Spleen (tissue), 11 donors: ENCODE data around the gene TRIM45. TPM values are rescaled to one million over a fixed set of nuclear protein-coding genes. Genes with fewer than 3 reads are reported as not detected.
A peak's percentile ranks its signal among the peaks of the same experiment; 100 is the strongest.

Source experiments
- DNase-seq: peaks from one replicate; pipeline ENCODE4 v3.0.0-alpha.2; 2020
- H3K27ac ChIP-seq, 8 donors: fragments of 200-600 bp; sonication (generic) in 7 of 8; 1 replicate in 4 of 8; 2 replicates in 4 of 8; pipeline versions ENCODE4 v1.5.0 to v1.8.0; 2016 to 2021; ENCODE audit warnings: inconsistent platforms in 4 of 8, mild to moderate bottlenecking in 4 of 8, moderate library complexity in 1 of 8
- H3K27me3 ChIP-seq, 7 donors: fragments of 200-600 bp; sonication (generic) in 6 of 7; replicated peaks in 1 of 7; 1 replicate in 4 of 7; 2 replicates in 3 of 7; pipeline versions ENCODE4 v1.5.0 to v1.8.0; 2016 to 2021; ENCODE audit warnings: inconsistent platforms in 3 of 7, mild to moderate bottlenecking in 1 of 7
- H3K36me3 ChIP-seq, 6 donors: fragments of 200-600 bp; sonication (generic) in 5 of 6; 1 replicate in 4 of 6; 2 replicates in 2 of 6; pipeline versions ENCODE4 v1.5.0 to v1.8.0; 2016 to 2021; ENCODE audit warnings: inconsistent platforms in 2 of 6
- H3K4me1 ChIP-seq, 6 donors: fragments of 200-600 bp; sonication (generic) in 5 of 6; 1 replicate in 3 of 6; 2 replicates in 3 of 6; pipeline versions ENCODE4 v1.5.0 to v1.8.0; 2016 to 2021; ENCODE audit warnings: inconsistent platforms in 3 of 6
- H3K4me3 ChIP-seq, 8 donors: fragments of 200-600 bp; sonication (generic) in 7 of 8; 1 replicate in 4 of 8; 2 replicates in 4 of 8; pipeline versions ENCODE4 v1.5.0 to v1.8.0; 2016 to 2021; ENCODE audit warnings: inconsistent platforms in 4 of 8, mild to moderate bottlenecking in 4 of 8, moderate library complexity in 2 of 8
- H3K9me3 ChIP-seq, 8 donors: fragments of 200-600 bp; sonication (generic) in 7 of 8; 1 replicate in 4 of 8; 2 replicates in 4 of 8; pipeline versions ENCODE4 v1.5.0 to v1.8.0; 2016 to 2021; ENCODE audit warnings: inconsistent platforms in 4 of 8
- CTCF ChIP-seq, 11 experiments: fragments of 200-600 bp in 7 of 11; fragments of 450-650 bp in 4 of 11; sonication (generic) in 4 of 11; IDR thresholded peaks in 8 of 11; conservative IDR thresholded peaks in 3 of 11; 1 replicate in 7 of 11; 2 replicates in 4 of 11; pipeline versions ENCODE4 v1.4.0 to v1.8.0; 2016 to 2021; ENCODE audit warnings: antibody characterized with exemption in 11 of 11, inconsistent platforms in 4 of 11, mild to moderate bottlenecking in 1 of 11
- POLR2A ChIP-seq, 3 donors: fragments of 450-650 bp; IDR thresholded peaks; one replicate each; pipeline ENCODE4 v1.5.1; 2017; ENCODE audit warnings: antibody characterized with exemption in 3 of 3, mild to moderate bottlenecking in 1 of 3
- POLR2AphosphoS5 ChIP-seq, 3 donors: sonication (generic); formaldehyde crosslinking; IDR thresholded peaks; one replicate each; pipeline ENCODE4 v1.5.1; 2017; ENCODE audit warnings: antibody characterized with exemption in 3 of 3
- WGBS, 5 donors: extraction: QIAGEN DNeasy Blood & Tissue Kit in 3 of 5; methylation state at CpG; one replicate each; pipeline versions ENCODE4 v1.1.5 to v1.1.7; 2013 to 2018; 5-methylcytosine and 5-hydroxymethylcytosine counted together
- intact Hi-C: fragments of 100-400 bp; cut with DNase I; formaldehyde crosslinking; loops from one replicate; pipeline ENCODE4 v1.15.0; 2023; ENCODE audit warnings: low total_unique reads
- polyA plus RNA-seq, 3 donors: library from polyadenylated mRNA; stranded (reverse); fragments of 200-250 nt; gene quantifications; one replicate each; pipeline ENCODE4 v1.2.1, GENCODE V29; 2013
- total RNA-seq, 7 donors: library from RNA; depleted of rRNA in 3 of 7; stranded (reverse); fragments of >200 nt in 3 of 7; fragmentation: NEBNext Ultra II Directional in 4 of 7; extraction: Animal tissue kit (Norgen Biotek cat#: 25700) in 4 of 7; gene quantifications; one replicate each; pipeline versions ENCODE4 v1.1.0 to v1.2.1, GENCODE V29; 2016 to 2021
- donor health status: healthy with polysubstance abuse.
- donor health status: DM: no; HTN: no; CAD: no; lungs with moderate emphysema.
- donor health status: DM: no; HTN: no; CAD: no.
- donor health status: Bipolar disorder and iron deficiency.
- donor health status: healthy.
- donor health status: DM: no; HTN: no; CAD: no.
- donor health status: DM: yes; HTN: yes; CAD: no.

TRIM45 gene
- total and polyA plus RNA-seq, 10 donors: 1.2 to 8.1 (median 2.0) TPM

DNA sequence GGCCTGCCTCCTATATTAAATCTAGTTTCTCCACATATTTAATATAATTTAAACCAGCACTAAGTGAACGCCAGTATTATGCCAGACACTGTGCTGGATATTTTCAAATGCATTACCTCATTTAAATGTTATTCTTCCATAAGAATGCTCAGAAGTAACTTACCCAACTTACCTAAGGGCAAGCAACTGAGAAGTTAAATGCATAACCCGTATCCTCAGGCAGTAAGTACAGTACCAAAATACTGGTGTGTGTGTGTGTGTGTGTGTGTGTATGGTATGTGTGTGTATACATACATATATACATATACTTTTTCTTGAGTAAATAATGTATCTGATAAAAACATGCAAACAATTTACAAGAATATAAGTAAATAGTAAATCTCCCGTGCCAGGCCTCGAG lies 9.0 kb upstream of the TRIM45 start:
- intact Hi-C loops: loop anchor here (2.0 kb wide), 1 partner anchor 68 kb away; no protein-coding TSS in a partner anchor
- Histone ChIP-seq H3K4me3 (no peak overlapping the region), H3K27me3 (peaks cover 0 to 9% (median 0%) of the 10 kb centered on the region in 7 donors), H3K27ac (no peak overlapping the region), H3K36me3 (no peaks in the 10 kb centered on the region), H3K9me3 (no peaks in the 10 kb centered on the region), H3K4me1 (no peaks in the 10 kb centered on the region)
- WGBS, 5 donors: 87 to 96% (median 90%) methylated on average over 4 of the region's 4 CpGs
- no peak for DNase-seq
- no peak for TF ChIP-seq CTCF (IDR thresholded peaks at IDR 0.05 in 8 of 11, conservative IDR thresholded peaks at IDR 0.05 in 3 of 11)
- no peak for TF ChIP-seq POLR2A (IDR thresholded peaks at IDR 0.05)
- TF ChIP-seq POLR2AphosphoS5 (IDR thresholded peaks at IDR 0.05): no peak

GRCh38 chr1:117128323-117129079 lies 7.0 kb upstream of the TRIM45 start:
- intact Hi-C loops: no loop called here
- 26 to 37% (median 29%) methylated on average over 5 of the region's 5 CpGs for WGBS, 5 donors
- DNase-seq: no peak

DNA sequence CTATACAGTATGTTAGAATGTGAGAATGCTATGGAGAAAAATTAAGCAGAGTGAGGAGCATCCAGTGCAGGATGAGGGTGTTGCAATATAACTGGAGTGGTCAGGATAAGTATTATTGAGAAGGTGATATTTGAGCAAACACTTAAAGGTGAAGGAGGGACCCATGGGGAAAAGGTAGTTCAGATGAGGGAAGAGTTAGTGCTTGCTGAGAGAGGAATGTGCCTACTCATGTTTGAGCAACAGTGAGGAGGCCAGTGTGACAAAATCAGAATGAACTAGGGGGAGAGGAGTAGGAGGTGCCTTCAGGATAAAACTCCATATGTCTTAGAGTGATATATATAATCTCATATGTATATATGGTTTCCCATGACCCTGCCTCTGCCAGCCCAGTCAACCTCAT lies 6.2 kb upstream of the TRIM45 start:
- H3K27me3 ChIP-seq: peaks cover 0 to 11% (median 0%) of the 10 kb centered on the region in 7 donors
- H3K4me3 ChIP-seq: no peak overlapping the region
- H3K4me1 ChIP-seq: peaks cover 0 to 2% (median 0%) of the 10 kb centered on the region in 6 donors
- H3K27ac ChIP-seq: no peak overlapping the region
- no peak for DNase-seq
- no peaks in the 10 kb centered on the region for H3K9me3 ChIP-seq
- TF ChIP-seq CTCF (IDR thresholded peaks at IDR 0.05 in 8 of 11, conservative IDR thresholded peaks at IDR 0.05 in 3 of 11) (no peak), POLR2A (IDR thresholded peaks at IDR 0.05) (no peak), POLR2AphosphoS5 (IDR thresholded peaks at IDR 0.05) (no peak)
- no peaks in the 10 kb centered on the region for H3K36me3 ChIP-seq
- intact Hi-C loops: no loop called here

More at GRCh38 chr1:117128323-117129079, 7.0 kb upstream of the TRIM45 start:
- Histone ChIP-seq H3K4me1 (no peaks in the 10 kb centered on the region), H3K27ac (no peak overlapping the region), H3K4me3 (no peak overlapping the region), H3K27me3 (peaks cover 0 to 9% (median 0%) of the 10 kb centered on the region in 7 donors), H3K9me3 (no peaks in the 10 kb centered on the region), H3K36me3 (no peaks in the 10 kb centered on the region)
- TF ChIP-seq CTCF (IDR thresholded peaks at IDR 0.05 in 8 of 11, conservative IDR thresholded peaks at IDR 0.05 in 3 of 11) (peak in 7 of 11 experiments; percentile 27 to 49 (median 44)), POLR2A (IDR thresholded peaks at IDR 0.05) (no peak), POLR2AphosphoS5 (IDR thresholded peaks at IDR 0.05) (no peak)

DNA sequence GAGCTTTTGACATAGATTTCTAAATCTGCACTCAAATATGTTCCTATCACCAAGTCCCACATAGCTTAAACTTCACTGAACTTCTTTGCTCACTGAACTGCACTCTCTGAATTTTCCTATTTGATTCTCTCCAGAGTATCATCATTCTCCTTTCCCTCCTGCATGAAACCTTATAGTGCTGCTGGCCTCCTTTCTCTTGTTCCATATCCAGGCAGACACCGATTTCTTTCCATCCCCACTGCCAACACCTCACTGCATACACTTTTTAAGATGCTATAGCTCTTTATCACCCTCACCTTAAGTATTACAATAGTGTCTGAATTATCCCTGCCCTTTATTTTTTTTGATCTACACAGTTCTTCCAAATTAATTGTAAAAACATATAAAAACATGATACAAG lies 3.1 kb upstream of the TRIM45 start:
- WGBS, 5 donors: 39 to 91% (median 79%) methylated on average over 1 of the region's 1 CpG
- Histone ChIP-seq H3K4me1 (peaks cover 4 to 21% (median 13%) of the 10 kb centered on the region in 6 donors), H3K4me3 (no peak overlapping the region), H3K27me3 (peaks cover 0 to 17% (median 0%) of the 10 kb centered on the region in 7 donors), H3K36me3 (no peaks in the 10 kb centered on the region), H3K27ac (no peak overlapping the region), H3K9me3 (no peaks in the 10 kb centered on the region)
- no peak for DNase-seq
- no peak for TF ChIP-seq POLR2AphosphoS5 (IDR thresholded peaks at IDR 0.05)
- intact Hi-C loops: no loop called here
